HUES48 (cell line): Measurements from ENCODE around the gene CPT1B.

Experiments used
- H3K27ac ChIP-seq: one replicate; pipeline ENCODE4 v1.7.0; 2013; ENCODE audit warnings: low read depth, low read length, inconsistent platforms
- H3K27me3 ChIP-seq: 2 replicates; pipeline ENCODE4 v1.6.1; 2013; ENCODE audit warnings: mild to moderate bottlenecking, low read length; ENCODE audit not compliant: control insufficient read depth, insufficient read depth
- H3K36me3 ChIP-seq: 2 replicates; pipeline ENCODE4 v1.6.1; 2013; ENCODE audit warnings: low read length; ENCODE audit not compliant: control insufficient read depth, insufficient read depth
- H3K4me1 ChIP-seq: 2 replicates; pipeline ENCODE4 v1.6.1; 2013; ENCODE audit warnings: mild to moderate bottlenecking, low read length; ENCODE audit not compliant: control insufficient read depth, insufficient read depth
- H3K4me3 ChIP-seq: 2 replicates; pipeline ENCODE4 v1.5.1; 2013; ENCODE audit warnings: mild to moderate bottlenecking, low read depth, low read length
- H3K9ac ChIP-seq: 2 replicates; pipeline ENCODE4 v1.6.1; 2013; ENCODE audit warnings: mild to moderate bottlenecking, low read depth, low read length, moderate library complexity
- H3K9me3 ChIP-seq: 2 replicates; pipeline ENCODE4 v1.6.1; 2013; ENCODE audit warnings: low read length; ENCODE audit not compliant: control insufficient read depth, insufficient read depth

CPT1B gene

DNA sequence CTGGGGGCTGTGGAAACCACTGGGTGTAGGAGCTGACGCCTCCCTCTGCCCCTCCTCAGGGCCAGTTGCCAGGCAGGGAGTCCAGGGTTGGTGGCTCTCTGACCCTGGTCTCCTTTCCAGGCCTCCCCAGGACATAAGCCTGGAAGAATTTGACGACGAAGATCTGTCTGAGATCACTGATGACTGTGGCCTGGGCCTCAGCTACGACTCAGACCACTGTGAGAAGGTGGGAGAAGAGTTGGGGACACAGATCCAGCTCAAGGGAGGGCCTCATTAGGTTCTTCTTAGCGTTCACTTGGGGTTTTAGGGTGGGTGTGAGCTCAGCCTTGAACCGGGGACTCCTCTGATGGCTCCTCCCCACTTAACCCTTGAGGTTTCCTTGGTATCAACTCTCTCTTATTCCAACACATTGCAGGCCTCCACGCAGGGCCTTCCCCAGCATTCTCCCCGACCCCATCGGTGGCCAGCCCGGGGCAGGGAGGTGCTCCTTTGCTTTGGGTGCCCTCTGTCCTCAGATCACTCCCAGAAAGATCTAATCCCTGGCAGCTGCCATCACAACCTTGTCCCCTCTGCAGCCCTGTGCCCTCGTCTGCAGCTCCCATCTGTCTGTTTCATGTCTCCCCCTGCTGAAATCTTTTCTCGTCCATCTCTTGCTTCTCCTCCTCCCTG, 23.6 kb upstream of the CPT1B start:
- Histone ChIP-seq H3K36me3 (no peaks in the 10 kb centered on the region), H3K4me3 (no peak overlapping the region), H3K27ac (no peak overlapping the region), H3K27me3 (peaks cover 82% of the 10 kb centered on the region), H3K9ac (no peak overlapping the region), H3K9me3 (no peaks in the 10 kb centered on the region), H3K4me1 (no peaks in the 10 kb centered on the region)

DNA sequence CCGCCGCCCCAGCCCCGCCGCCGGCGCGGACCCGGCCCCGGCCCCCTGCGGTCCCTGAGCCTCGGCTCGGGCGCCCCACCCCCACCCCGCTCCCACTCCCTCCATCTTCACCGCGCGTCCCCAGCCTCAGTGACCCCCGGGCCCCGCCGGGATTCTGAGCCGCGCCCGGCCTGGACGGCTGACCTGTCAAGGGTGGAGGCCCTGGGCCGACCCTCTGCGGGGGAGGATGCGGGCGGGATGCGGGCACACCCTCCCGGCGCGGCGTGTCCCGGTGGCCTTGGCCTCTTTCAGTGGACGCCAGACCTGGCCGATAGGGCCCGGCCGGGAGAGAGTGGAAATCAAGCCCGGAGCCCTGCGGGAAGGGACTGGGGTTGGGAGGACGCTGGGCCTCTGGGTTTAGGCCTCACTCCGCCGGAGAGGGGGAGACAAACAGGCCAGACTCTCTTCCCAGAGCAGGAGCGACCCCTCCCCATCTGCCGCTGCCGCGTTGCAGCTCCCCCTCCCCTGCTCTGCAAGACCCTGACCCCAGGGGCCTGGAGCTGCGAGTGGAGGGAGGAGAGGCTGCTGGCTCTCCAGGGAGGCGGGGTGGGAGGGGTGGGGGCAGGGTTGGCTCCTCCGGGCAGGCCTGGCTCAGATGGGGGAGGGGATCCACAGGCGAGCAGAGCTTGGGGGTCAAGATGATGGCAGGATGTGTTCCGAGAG, 22.9 kb upstream of the CPT1B start:
- Histone ChIP-seq H3K4me3 (peak overlapping the region; percentile 43), H3K27me3 (peaks cover 78% of the 10 kb centered on the region), H3K9ac (no peak overlapping the region), H3K36me3 (no peaks in the 10 kb centered on the region), H3K4me1 (no peaks in the 10 kb centered on the region), H3K9me3 (no peaks in the 10 kb centered on the region), H3K27ac (no peak overlapping the region)

DNA sequence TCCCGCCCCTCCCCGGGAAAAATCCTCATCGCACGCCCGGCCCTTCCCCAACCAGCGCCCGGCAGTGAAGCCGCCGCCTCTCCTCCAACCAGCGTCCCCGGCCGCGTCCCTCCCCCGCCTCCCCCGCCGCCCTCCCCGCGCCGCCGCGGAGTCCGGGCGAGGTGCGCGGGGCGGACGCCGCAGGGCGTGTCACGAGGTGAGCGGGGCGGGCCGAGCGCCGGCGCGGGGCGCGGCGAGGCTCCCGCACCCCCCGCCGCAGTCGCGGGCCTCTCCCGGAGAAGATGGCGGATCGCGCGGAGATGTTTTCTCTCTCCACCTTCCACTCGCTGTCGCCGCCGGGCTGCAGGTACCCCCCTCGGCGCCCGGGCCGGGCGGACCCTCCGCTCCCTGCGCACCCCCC, 22.3 kb upstream of the CPT1B start, which contains the start of gene MAPK8IP2:
Gene MAPK8IP2, plus strand, starts transcription at position 256 of the 400 bp plus-strand sequence. Its CDS starts 26 bp downstream, at position 282.
- Histone ChIP-seq H3K36me3 (no peaks in the 10 kb centered on the region), H3K9me3 (no peaks in the 10 kb centered on the region), H3K4me1 (no peaks in the 10 kb centered on the region), H3K9ac (no peak within 1 kb of the TSS), H3K27ac (no peak within 1 kb of the TSS), H3K27me3 (peaks cover 74% of the 10 kb centered on the region), H3K4me3 (peak within 1 kb of the TSS; percentile 43)

DNA sequence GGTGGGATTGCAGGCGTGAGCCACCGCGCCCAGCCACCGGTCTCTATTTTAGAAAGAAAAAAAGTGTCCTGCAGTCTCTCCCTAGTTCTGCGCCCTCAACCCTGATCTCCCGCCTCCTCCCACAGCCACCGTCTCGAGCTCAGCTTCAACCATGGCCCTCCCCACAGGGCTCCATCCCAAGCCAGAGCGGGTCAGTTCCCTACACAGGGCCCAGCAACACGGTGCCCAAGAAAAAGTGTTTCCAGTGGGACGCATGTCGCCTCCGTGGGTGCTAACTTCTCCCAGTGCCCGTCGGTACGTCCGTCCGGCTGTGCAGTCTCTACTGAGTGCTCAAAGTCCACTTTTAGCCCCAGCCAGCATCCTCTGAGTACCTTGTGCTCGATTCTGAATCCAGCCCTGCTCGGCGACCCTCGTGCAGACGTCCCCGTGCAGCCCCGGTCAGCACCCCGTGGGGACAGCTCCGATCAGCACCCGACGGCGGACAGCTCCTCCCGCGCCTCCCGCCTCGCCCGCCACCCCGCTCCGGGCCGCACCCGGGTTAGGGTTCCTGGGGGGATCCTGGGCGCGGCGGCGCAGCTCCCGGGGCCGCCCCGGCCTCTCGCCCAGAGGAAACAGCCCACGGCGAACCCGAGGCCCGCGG, 21.7 kb upstream of the CPT1B start:
- Histone ChIP-seq H3K4me3 (peak overlapping the region; percentile 42; the same call in 1 of the 2 replicates), H3K4me1 (no peaks in the 10 kb centered on the region), H3K36me3 (no peaks in the 10 kb centered on the region; the same call in 1 of the 2 replicates), H3K9me3 (no peaks in the 10 kb centered on the region), H3K27ac (no peak overlapping the region), H3K27me3 (peaks cover 68% of the 10 kb centered on the region), H3K9ac (no peak overlapping the region)

DNA sequence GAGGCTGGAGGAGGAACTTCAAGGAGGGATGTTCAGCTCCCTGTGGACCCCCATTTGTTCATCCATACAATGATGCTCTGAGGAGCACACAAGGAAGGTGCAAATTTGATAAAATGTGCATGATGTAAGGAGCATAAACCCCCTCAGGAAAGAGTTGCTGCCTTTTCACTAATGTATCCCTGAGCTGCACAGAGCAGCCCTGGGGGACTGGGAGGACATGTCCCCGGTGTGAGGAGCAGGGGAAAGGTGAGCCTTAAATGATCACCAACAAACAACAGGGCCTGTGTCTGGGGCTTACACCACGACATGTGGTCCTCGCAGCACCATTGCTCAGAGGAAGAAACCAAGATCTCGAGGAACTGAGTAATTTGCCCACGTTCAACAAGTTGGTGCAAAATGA, 18.9 kb upstream of the CPT1B start:
- Histone ChIP-seq H3K27me3 (peaks cover 40% of the 10 kb centered on the region), H3K4me1 (no peaks in the 10 kb centered on the region), H3K4me3 (no peak overlapping the region), H3K9me3 (no peaks in the 10 kb centered on the region), H3K36me3 (no peaks in the 10 kb centered on the region; the same call in 1 of the 2 replicates), H3K27ac (no peak overlapping the region), H3K9ac (no peak overlapping the region)

DNA sequence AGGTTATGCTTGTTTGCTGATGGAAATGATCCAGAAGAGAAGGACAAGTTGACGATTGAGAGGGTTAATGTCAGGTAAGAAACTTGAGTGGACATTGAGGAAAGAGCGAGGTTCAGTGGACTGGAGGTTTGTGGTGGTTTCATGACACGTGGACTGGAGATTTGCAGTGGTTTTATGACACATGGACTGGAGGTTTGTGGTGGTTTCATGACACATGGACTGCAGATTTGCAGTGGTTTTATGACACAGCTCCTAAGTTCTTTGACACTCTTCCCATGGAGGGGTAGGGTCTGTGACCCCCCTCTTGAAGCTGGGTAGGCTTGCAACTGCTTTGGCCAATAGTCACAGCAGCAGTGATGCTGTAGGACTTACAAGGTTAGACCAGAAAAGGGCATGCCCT, 17.0 kb upstream of the CPT1B start:
- Histone ChIP-seq H3K9me3 (no peaks in the 10 kb centered on the region), H3K36me3 (no peaks in the 10 kb centered on the region; the same call in 1 of the 2 replicates), H3K27ac (no peak overlapping the region), H3K4me1 (no peaks in the 10 kb centered on the region), H3K9ac (no peak overlapping the region), H3K4me3 (no peak overlapping the region), H3K27me3 (peaks cover 27% of the 10 kb centered on the region)

DNA sequence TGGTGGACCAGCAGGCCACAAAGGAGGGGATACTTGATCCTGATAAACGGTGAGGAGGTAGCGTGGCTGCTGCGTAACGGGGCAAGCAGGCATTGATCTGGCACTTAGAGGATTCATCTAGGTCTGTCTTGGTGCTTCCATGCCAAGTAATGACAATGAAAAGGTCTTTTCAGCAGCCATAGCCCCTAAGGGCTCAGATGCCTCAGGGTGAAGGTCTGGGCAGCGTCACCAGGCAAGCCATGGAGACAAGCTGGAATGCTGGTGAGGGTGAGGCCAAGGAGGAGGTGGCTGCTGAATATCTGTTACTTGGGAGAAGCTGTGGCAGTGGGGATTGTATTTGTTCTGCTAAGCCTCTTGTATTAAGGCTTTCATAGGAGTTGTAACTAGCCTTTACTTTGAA, 9.2 kb upstream of the CPT1B start:
- Histone ChIP-seq H3K4me3 (no peak overlapping the region), H3K36me3 (no peaks in the 10 kb centered on the region), H3K9me3 (no peaks in the 10 kb centered on the region), H3K9ac (no peak overlapping the region), H3K27ac (no peak overlapping the region), H3K27me3 (no peaks in the 10 kb centered on the region), H3K4me1 (0 out of 2 replicates have a peak, but pooled peaks cover 5% of the 10 kb centered on the region)

DNA sequence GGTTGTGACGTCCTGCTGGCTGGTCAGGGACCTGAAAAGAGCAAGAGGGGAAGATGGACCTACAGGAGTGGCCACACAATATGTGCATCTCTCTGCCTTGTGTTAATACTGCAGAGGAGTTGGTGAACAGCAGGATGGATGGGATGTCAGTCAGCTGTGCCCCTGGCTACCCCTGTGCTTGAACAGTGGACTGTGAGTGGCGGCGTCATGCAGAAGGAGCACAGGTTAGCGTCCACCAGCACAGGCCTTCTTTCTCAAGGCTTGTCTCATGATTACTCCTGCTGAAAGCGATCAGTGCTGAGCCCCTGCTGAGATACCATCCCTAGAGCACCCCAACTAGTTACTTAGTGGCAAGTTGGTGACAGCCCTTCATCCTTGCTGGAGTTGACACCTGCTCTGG, 8.2 kb upstream of the CPT1B start:
- H3K9me3 ChIP-seq, result no peaks in the 10 kb centered on the region
- no peaks in the 10 kb centered on the region for H3K27me3 ChIP-seq
- H3K4me3 ChIP-seq, result no peak overlapping the region
- H3K4me1 ChIP-seq, result 0 out of 2 replicates have a peak, but pooled peaks cover 5% of the 10 kb centered on the region
- H3K27ac ChIP-seq, result no peak overlapping the region
- no peak overlapping the region for H3K9ac ChIP-seq
- H3K36me3 ChIP-seq, result no peaks in the 10 kb centered on the region

DNA sequence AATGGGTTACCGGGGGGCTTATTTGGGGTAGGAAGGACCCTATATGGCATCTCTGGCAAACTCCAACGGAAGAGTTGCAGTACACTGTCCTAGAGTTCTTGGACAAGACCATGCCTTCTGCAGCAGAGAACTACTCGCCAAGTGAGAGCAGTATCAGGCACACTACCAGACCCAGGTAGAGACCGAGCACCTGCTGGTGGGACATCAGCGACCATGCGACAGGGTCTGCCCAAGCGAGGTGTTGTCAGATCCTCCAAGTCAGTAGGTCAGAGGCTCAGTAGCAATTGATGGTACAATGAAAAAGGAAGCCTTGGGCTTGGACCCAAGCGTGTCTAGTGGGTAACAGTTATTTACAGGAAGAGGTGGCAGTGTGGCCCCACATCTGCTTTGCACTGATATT, 7.6 kb upstream of the CPT1B start:
- H3K27ac ChIP-seq, result no peak overlapping the region

DNA sequence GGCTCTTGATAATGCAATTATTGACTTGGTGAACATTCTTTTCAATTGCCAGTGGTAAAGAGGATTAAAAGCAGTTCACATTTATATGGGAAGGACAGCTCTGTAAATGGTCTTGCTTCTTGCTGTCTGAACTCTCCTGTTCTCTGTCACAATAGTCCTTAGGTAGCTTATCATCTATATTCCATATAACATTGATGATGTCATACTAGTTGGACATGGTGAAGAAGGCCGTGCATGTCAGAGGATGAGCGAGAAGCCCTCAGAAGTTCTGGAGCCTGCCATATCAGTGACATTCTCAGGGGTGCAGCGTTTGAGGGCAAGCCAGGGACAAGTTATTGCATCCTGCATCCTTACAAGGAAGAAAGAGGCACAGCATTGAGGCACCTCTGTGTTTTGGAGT, 7.0 kb upstream of the CPT1B start:
- Histone ChIP-seq H3K9ac (no peak overlapping the region), H3K4me3 (no peak overlapping the region), H3K9me3 (no peaks in the 10 kb centered on the region), H3K27me3 (no peaks in the 10 kb centered on the region), H3K27ac (no peak overlapping the region), H3K36me3 (peaks cover 9% of the 10 kb centered on the region), H3K4me1 (0 out of 2 replicates have a peak, but pooled peaks cover 5% of the 10 kb centered on the region)

More for the DNA sequence above, 7.6 kb upstream of the CPT1B start:
- H3K9me3 ChIP-seq, result no peaks in the 10 kb centered on the region
- no peaks in the 10 kb centered on the region for H3K27me3 ChIP-seq
- H3K4me3 ChIP-seq, result no peak overlapping the region
- 0 out of 2 replicates have a peak, but pooled peaks cover 5% of the 10 kb centered on the region for H3K4me1 ChIP-seq
- no peak overlapping the region for H3K9ac ChIP-seq
- H3K36me3 ChIP-seq, result 0 out of 2 replicates have a peak, but pooled peaks cover 5% of the 10 kb centered on the region
